Right atrium auricular region (tissue), 2 donors: Measurements from ENCODE around the gene NTF4. TPM values are rescaled to one million over a fixed set of nuclear protein-coding genes. Genes with fewer than 3 reads are reported as not detected.

Source experiments
- DNase-seq: peaks from one replicate; pipeline ENCODE4 v3.0.0-alpha.2; 2019; ENCODE audit warnings: low spot score
- H3K27ac ChIP-seq, 2 donors: fragments of 200-600 bp; sonication (generic); 1 replicate in 1 of 2; 2 replicates in 1 of 2; pipeline ENCODE4 v1.5.1; 2016 to 2019
- H3K27me3 ChIP-seq, 2 donors: fragments of 200-600 bp; sonication (generic); one replicate each; pipeline versions ENCODE4 v1.5.1 to v1.6.0; 2017 to 2019
- H3K36me3 ChIP-seq: fragments of 200-600 bp; sonication (generic); one replicate; pipeline ENCODE4 v1.5.1; 2016
- H3K4me1 ChIP-seq, 2 donors: fragments of 200-600 bp; sonication (generic); one replicate each; pipeline versions ENCODE4 v1.5.1 to v1.6.0; 2017 to 2019
- H3K4me3 ChIP-seq, 2 donors: fragments of 200-600 bp; sonication (generic); 1 replicate in 1 of 2; 2 replicates in 1 of 2; pipeline ENCODE4 v1.5.1; 2017 to 2019; ENCODE audit warnings: mild to moderate bottlenecking in 1 of 2, moderate library complexity in 1 of 2
- H3K9me3 ChIP-seq, 2 donors: fragments of 200-600 bp; sonication (generic); one replicate each; pipeline ENCODE4 v1.5.1; 2019
- total RNA-seq, 2 donors: library from RNA; depleted of rRNA; stranded (reverse); fragments of >200 nt; gene quantifications; one replicate each; pipeline ENCODE4 v1.1.0, GENCODE V29; 2016
- TF ChIP-seq, protein P1 (sequence below), 2 donors: fragments of 200-600 bp; sonication (generic); IDR thresholded peaks; one replicate each; pipeline ENCODE4 v1.5.1; 2019; ENCODE audit warnings: antibody characterized with exemption in 2 of 2

NTF4 gene
- total RNA-seq, 2 donors from 2014 or later, result not detected

DNA sequence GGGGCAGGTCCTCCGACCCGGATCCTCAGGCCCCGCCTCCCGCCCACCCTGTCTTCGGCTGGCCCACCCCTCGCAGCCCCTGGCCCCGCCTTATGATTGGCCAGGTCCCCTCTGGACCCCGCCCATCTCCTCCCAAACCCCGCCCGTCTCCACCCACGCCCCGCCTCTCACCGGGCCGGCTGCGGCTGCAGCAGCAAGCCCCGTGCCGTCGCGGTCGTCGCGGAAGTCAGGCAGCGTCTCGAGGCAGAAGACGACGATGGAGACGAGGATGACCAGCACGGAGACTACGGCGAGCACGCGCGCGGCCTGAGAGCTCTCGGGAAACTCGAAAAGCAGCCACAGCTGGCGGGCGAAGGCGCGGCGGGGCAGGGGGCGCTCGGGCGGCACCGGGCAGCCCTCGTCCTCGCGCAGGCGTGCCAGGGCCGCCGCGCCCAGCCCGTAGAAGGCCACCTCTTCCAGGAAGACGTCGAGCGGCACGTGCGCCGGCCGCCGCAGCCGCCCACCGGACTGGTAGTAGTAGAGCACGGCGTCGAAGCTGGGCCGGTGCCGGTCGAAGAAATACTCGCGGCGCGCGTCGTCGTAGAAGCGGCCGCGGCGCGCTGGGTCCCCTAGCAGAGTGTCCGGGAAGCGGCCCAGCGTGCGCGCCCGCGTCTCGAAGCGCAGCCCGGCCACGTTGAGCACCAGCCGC is 7.4 kb upstream of the NTF4 start:
- Histone ChIP-seq H3K4me1 (peaks cover 0 to 11% of the 10 kb centered on the region in 2 donors), H3K27ac (no peak overlapping the region), H3K4me3 (peak overlapping the region in 1 of 2 donors; percentile 33)

DNA sequence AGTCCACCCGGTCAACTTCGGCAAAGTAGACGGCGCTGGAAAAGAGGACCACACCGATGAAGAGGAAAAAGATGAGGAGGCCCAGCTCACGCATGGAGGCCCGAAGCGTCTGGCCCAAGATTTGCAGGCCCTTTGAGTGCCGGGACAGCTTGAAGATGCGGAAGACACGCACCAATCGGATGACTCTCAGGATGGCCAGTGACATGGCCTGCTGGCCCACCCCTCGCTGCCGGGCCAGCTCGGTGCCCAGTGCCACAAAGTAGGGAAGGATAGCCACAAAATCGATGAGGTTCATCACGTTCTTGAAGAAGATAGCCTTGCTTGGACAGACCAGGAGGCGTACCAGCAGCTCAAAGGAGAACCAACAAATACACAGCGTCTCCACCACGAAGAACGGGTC is 5.8 kb upstream of the NTF4 start:
- Histone ChIP-seq H3K27me3 (peaks cover 4 to 6% of the 10 kb centered on the region in 2 donors), H3K36me3 (no peaks in the 10 kb centered on the region), H3K9me3 (no peaks in the 10 kb centered on the region), H3K4me1 (peaks cover 0 to 23% of the 10 kb centered on the region in 2 donors), H3K27ac (no peak overlapping the region), H3K4me3 (no peak overlapping the region)
- TF ChIP-seq, protein P1, sequence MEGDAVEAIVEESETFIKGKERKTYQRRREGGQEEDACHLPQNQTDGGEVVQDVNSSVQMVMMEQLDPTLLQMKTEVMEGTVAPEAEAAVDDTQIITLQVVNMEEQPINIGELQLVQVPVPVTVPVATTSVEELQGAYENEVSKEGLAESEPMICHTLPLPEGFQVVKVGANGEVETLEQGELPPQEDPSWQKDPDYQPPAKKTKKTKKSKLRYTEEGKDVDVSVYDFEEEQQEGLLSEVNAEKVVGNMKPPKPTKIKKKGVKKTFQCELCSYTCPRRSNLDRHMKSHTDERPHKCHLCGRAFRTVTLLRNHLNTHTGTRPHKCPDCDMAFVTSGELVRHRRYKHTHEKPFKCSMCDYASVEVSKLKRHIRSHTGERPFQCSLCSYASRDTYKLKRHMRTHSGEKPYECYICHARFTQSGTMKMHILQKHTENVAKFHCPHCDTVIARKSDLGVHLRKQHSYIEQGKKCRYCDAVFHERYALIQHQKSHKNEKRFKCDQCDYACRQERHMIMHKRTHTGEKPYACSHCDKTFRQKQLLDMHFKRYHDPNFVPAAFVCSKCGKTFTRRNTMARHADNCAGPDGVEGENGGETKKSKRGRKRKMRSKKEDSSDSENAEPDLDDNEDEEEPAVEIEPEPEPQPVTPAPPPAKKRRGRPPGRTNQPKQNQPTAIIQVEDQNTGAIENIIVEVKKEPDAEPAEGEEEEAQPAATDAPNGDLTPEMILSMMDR (IDR thresholded peaks at IDR 0.05), result no peak
- DNase-seq, result no peak

More for the DNA sequence above, 7.4 kb upstream of the NTF4 start:
- Histone ChIP-seq H3K9me3 (no peaks in the 10 kb centered on the region), H3K27me3 (peaks cover 4 to 6% of the 10 kb centered on the region in 2 donors), H3K36me3 (no peaks in the 10 kb centered on the region)
- TF ChIP-seq, protein P1 (IDR thresholded peaks at IDR 0.05), result no peak
- no peak for DNase-seq

DNA sequence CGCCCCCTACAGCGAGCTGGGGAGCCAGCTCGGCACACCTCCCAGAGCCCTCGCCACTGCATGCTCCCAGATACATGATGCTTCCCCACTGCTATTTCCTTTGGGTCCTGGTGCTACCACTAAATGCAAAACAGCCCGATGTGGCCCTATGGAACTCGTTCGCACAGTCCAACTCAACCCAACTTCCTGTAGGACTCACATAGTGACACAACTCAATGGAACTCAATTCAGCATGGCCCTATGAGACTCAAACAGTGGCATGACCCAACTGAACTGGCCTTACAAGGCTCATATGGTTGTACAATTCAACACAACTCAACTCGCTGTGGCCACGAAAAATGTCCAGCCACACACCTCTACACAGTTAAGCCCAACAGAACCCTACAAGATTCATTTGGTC is 4.4 kb upstream of the NTF4 start:
- Histone ChIP-seq H3K36me3 (no peaks in the 10 kb centered on the region), H3K4me1 (peaks cover 0 to 36% of the 10 kb centered on the region in 2 donors), H3K4me3 (no peak overlapping the region), H3K27ac (no peak overlapping the region), H3K27me3 (peaks cover 4 to 6% of the 10 kb centered on the region in 2 donors), H3K9me3 (no peaks in the 10 kb centered on the region)
- TF ChIP-seq, protein P1 (IDR thresholded peaks at IDR 0.05), result no peak
- DNase-seq, result no peak

DNA sequence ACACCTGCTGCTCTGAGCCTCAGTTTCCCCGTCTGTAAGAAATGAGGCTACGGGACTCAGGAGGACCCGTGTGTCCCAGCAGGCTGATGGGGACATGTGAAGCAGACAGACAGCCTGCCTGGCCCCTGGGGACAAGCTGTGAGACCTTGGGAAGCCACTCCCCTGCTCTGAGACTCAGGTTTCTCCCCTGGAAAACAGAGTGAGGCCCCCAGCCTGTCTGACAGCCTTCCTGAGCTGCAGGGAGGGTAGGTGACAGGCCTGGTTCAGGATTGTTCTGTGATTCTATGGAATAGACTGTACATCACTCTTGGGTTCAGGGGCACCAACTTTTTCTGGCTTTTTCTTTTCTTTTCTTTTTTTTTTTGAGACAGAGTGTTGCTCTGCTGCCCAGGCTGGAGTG is 2.9 kb upstream of the NTF4 start:
- TF ChIP-seq, protein P1 (IDR thresholded peaks at IDR 0.05), result no peak
- Histone ChIP-seq H3K27ac (no peak overlapping the region), H3K4me1 (peaks cover 0 to 36% of the 10 kb centered on the region in 2 donors), H3K27me3 (peaks cover 4 to 6% of the 10 kb centered on the region in 2 donors), H3K9me3 (no peaks in the 10 kb centered on the region), H3K36me3 (no peaks in the 10 kb centered on the region), H3K4me3 (no peak overlapping the region)
- no peak for DNase-seq

- peaks cover 0 to 31% of the 10 kb centered on the region in 2 donors for H3K4me1 ChIP-seq
- H3K9me3 ChIP-seq, result no peaks in the 10 kb centered on the region
- peak overlapping the region; percentile 58 for H3K27ac ChIP-seq
- no peak overlapping the region for H3K4me3 ChIP-seq
- no peaks in the 10 kb centered on the region for H3K27me3 ChIP-seq
- TF ChIP-seq, protein P1 (IDR thresholded peaks at IDR 0.05), result no peak
- no peak for DNase-seq
- no peaks in the 10 kb centered on the region for H3K36me3 ChIP-seq
Observed at GRCh38 chr19:49065905-49066512, 1.4 kb upstream of the NTF4 start.
